ENCODE data around the gene PTH2R.

DNA sequence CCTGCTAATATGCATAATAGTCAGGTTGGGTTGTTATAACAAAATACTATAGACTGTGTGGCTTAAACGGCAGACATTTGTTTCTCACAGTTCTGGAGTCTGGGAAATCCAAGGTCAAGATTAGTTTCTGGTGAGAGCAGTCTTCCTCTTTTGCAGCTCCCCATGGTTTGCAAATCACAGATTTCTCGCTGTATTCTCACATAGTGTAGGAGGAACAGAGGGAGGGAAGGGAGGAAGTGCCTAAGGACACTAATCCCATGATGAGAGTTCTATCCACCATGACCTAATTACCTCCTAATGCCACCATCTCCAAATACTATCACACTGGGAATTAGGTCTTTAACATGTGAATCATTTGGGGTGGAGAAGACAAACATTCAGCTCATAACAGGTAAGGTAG is 20.1 kb upstream of the PTH2R start:
- no peak for TF ChIP-seq CTCF (IDR thresholded peaks at IDR 0.05)
- TF ChIP-seq POLR2A (IDR thresholded peaks at IDR 0.05) = no peak

Measured in right lobe of liver (tissue), 4 donors.